HG03108 (cell line): ENCODE results near the gene GALNT5.

Experiments
- ATAC-seq: cut with Tn5 transposase; IDR thresholded peaks from one replicate; pipeline ENCODE4 v1.9.1; 2021; ENCODE audit warnings: moderate library complexity; ENCODE audit not compliant: unreplicated experiment

The GALNT5 gene

DNA sequence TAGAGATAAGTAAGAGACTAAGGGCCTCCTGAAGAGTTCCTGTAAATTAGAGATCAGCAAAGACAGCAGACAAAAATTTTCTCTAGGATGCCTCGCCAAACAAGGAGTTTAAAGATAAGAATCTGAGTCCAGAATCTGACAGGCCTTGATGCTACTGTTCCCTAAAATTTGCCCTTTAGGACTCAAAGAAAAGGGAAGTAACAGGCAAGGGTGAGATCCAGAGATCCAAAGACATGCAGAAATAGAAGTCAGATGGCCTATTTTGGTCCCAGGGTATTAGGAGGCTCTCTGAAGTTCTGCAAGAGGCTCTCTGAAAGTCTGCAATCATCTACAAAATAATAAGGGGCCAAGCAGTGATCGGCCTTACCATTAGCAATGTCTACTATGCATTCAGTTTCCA lies 33.0 kb downstream of the GALNT5 start:
- ATAC-seq, result no peak

DNA sequence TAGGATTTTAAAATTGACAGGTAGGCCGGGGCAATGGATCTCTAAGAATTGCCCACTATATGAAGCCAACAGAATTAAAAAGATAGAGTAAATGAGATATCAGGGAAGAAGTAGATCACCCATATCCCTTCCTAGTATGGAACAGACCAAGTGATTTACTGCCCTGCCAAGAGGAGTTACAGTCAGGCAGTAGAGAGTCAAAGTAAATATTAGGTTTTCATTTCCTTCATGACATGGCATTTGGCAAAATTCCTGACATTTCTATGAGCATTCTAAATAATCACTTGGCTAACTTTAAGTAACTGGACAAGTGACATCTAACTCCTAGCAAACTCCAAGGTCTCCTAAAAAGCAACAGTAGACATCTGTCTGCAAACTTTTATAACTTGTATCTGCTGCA lies 33.5 kb downstream of the GALNT5 start:
- no peak for ATAC-seq

DNA sequence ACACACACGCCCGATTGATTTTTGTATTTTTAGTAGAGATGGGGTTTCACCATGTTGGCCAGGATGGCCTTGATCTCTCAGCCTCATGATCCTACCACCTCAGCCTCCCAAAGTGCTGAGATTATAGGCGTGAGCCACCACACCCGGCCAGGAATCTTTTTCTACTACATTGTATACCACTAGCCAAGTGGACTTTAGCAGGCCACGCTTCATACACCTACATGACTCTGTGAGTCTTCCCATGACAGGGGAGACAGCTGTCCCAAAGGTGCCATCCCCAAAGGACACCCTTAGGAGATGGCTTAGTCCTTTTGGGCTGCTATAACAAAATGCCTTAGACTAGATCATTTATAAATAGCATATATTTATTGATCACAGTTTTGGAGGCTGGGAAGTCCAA lies 35.3 kb downstream of the GALNT5 start:
- ATAC-seq, result no peak

- no peak for ATAC-seq
Observed at GRCh38 chr2:157296490-157296889, 39.0 kb downstream of the GALNT5 start.

DNA sequence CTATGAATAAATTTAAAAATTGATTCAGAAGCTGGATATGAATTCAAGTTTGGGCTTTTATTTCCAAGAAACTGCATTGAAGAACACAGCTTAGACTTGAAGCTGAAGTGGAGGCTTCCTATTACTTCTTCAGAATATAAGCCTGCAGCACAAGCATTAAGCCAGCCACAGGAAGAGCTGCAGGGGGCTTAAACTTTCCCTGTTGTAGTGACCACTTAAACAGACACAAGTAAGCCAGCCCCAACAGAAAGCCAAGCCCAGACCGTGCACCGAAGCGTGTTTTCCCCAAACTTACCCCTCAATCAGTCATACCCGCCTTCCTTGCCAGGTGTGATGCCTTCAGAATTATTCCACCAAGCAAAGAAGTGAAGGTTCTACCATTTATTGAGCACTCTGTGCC lies 39.5 kb downstream of the GALNT5 start:
- no peak for ATAC-seq

DNA sequence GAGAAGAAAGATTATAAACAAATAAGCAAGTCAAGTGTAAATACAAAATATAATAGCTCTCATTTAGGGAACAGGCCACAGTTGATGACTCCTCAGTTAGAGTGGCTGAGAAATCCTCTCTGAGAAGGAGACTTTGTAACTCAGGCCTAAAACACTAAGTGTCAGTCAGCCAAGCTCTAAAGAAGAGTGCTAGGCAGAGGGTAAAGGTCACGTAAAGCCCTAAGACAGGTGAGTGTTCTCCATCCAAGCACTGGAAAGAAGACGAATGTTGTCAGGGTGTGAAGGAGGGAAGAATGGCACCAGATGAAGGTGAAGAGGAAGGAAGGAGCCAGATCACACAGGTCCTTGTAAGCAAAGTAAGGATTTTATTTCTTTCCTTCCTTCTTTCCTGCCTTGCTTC lies 43.8 kb downstream of the GALNT5 start:
- no peak for ATAC-seq

GRCh38 chr2:157302492-157303099 lies 45.1 kb downstream of the GALNT5 start:
- peak; percentile 72 for ATAC-seq

DNA sequence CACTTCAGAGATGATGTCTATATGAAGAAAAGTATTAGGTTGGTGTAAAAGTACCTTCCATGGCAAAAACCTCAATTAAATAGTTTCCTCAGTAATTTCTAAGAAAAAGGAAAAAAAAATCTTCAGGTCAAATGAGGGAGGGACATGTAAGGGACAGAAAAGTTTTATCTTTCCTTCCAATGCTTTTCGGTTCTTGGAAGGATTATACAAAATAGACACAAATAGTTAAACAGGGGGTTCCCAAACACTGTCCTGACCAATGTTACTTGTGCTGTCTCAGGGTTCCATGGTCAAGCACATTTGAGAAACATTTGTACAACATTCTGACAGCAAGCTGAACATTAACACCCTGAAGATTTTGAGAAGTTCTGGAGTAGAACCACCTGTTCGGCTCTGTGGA lies 46.1 kb downstream of the GALNT5 start:
- ATAC-seq, result no peak

DNA sequence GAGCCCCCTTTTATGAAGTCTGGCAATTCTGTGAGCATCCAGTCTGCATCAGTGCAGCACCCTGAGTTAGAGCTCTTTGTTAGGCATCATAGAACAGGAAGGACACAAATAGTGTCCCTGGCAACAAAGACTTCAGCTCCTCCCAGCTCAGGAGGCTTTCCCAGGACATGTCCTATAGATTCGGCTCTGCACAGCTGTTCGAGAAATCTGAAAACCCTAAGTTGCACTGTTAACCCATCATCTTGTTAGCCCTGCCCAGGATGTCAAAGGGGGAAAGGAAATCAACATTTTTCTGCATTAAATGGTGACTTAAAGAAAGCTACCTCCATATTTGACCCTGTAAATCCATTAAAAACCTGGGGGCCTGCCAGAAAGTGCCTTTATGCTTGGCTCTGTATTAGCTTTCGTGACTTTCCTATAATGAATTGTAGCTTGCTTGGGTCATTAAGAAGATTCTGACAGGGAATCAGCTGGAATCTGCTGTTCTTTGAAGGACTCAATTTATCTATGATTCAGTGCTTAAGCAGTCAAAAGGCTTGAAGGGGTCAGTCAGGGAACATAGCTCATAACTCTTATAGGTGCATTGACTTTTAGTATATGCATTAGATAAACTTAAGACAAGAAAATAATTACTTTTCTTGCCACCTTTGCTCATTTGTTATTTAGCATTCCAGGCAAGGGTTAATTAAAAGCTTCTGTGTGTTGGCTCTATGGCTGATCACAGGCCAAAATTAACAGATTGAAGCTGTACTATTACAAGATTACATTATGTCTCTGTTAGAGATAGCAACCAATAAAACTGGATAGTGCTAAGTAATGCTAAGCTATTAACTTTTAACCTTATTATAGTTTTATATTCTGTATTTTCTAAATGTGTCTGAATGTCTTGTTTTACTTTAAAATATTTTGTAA lies 47.6 kb downstream of the GALNT5 start:
- no peak for ATAC-seq

GRCh38 chr2:157305723-157306110 lies 48.2 kb downstream of the GALNT5 start:
- no peak for ATAC-seq

DNA sequence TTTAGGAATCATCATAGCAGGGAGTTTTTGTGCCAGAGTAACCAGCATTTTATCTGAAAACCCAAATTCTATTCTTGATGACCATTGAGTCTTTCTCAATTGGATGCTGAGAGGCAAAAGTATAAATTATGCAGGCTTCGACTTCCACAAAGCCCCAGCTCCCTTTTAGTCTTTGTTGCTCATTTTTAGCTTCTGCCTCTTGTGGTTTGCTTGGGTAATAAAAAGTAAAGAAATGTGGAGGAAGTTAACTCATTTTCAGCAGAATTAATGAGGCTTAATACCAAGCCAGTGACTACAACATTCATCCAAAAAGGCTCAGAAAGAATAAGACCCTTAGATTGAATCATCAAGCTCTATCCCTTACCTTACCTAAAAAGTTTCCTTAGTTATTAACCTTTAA lies 49.5 kb downstream of the GALNT5 start:
- ATAC-seq, result no peak

- ATAC-seq, result no peak
Observed at GRCh38 chr2:157309878-157310277, 52.4 kb downstream of the GALNT5 start.

GRCh38 chr2:157311706-157312105 lies 54.2 kb downstream of the GALNT5 start:
- no peak for ATAC-seq

DNA sequence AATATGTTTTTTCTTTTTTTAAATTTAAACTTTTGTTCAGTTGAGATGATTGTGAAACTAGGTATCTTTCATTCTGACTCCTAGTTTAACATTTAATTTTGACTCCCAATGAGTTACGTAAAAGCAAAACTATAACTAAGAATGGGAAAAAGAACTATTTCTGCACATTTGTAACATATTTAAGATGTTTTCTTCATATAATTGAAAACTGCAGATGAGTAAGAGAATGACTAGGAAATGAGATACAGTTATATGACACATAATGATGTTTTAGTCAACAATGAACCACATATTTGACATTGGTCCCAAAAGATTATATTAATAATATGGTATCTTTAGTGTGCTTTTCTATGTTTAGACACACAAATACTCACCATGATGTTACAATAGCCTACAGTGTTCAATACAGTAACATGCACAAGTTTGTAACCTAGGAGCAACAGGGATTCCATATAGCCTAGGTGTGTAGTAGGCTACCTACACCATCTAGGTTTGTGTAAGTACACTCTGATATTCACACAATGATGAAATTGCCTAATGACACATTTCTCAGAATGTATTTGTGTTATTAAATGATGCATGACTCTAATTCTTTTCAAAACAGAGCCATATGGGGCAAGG lies 55.5 kb downstream of the GALNT5 start:
- ATAC-seq, result no peak

DNA sequence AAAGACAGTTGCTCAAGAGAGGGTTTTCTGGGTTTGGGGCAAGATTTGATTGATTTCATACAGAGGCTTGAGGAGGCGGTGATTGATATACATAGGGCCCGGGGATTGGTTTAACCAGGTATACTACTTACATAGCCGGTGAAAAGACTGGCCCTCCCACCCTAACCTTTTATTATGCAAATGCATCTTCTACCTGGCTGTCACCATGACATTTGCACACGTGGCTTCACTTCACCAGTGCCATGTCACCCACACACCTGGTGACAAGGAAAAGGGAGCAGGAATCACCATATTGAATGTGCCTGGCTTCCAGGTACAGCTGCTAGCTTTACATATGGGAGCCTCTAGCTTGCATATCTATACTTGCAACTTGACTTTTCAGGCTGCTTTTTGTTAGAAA lies 58.4 kb downstream of the GALNT5 start:
- no peak for ATAC-seq

DNA sequence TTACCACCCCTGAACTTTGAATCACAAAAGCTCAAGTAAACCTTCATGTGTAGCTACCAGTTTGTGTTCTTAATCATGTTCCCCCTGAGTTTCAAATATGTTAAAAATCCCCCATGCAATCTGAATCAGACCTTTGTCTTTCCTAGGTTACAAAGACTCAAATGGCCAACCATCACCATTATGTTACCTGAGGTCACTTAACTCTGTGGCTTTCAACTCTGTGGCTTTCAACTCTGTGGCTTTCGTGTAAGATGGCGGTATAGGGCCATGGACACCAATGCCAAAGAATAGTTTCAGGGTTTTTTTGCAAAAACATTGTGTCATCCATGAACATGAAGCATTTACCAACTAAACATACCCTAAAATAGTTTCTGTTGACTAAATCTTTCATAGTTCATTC lies 61.4 kb downstream of the GALNT5 start:
- ATAC-seq, result no peak

- ATAC-seq, result no peak
Observed at GRCh38 chr2:157319795-157320194, 62.3 kb downstream of the GALNT5 start.

DNA sequence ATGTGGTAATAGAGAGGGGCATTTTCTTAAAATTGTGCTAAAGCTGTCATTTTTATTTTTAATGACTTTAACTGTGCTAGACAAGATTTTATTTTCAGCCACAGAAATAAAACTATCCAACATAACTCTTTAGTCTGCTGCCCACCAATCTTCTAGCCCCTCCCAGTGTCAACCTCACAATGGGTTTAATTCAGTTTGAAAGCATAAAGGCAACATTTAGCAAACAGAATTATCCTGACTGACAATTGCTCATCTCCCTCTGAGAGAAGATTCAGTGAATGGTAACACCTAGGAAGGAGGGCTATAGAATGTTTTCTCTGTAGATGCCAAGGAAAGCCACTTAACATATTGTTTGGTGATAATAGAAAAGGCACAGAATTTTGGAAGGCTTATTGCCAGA lies 62.9 kb downstream of the GALNT5 start:
- ATAC-seq, result no peak

- no peak for ATAC-seq
Observed at GRCh38 chr2:157321466-157321865, 64.0 kb downstream of the GALNT5 start.

DNA sequence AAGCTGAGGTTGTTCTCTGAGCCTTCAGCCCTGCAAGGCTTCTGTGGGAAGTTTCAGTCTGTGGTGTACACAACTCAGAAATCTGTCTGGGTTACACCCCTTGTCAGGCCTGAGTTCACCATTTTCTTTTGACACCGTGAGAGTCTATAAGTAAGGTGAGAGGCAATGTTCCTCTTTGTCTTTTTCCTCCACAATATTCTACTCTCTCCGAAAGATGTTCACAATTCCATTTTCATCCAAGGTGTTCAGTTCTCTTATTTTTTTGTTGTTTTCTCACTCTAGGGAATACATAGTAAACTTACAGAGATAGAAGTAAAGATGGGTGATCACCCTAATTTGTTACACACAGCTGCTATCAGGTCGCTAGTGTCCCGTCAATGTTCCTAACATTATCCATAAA lies 64.9 kb downstream of the GALNT5 start:
- no peak for ATAC-seq

GRCh38 chr2:157324331-157324843 lies 66.9 kb downstream of the GALNT5 start:
- no peak for ATAC-seq

GRCh38 chr2:157325786-157326185 lies 68.3 kb downstream of the GALNT5 start, which contains the start of gene ERMN:
Gene ERMN, minus strand, starts transcription at chr2:157325824. Its CDS starts 182 bp downstream, at chr2:157325642.
- no peak for ATAC-seq
